ENCODE measurements around the gene AMELX. TPM values are rescaled to one million over a fixed set of nuclear protein-coding genes. Genes with fewer than 3 reads are reported as not detected.

AMELX gene
- total RNA-seq (2014; rRNA removed; shearing (Covaris generic)), result not detected in 2 replicates

- DNase-seq (ENCODE audit: low spot score), result no peak
Observed at GRCh38 chrX:11293113-11293512, at the start of gene AMELX. Gene AMELX (plus strand): TSS chrX:11293413. CDS start chrX:11294789, 1,376 bp downstream.

- DNase-seq (ENCODE audit: low spot score), result no peak
Observed at GRCh38 chrX:11244636-11245035, 48.6 kb upstream of the AMELX start.

GRCh38 chrX:11254417-11255109, 38.6 kb upstream of the AMELX start:
- DNase-seq (ENCODE audit: low spot score), result no peak

- no peak for DNase-seq (ENCODE audit: low spot score)
Observed at GRCh38 chrX:11257290-11257689, 35.9 kb upstream of the AMELX start.

GRCh38 chrX:11257711-11258110, 35.5 kb upstream of the AMELX start:
- DNase-seq (ENCODE audit: low spot score), result no peak

- no peak for DNase-seq (ENCODE audit: low spot score)
Observed at GRCh38 chrX:11259437-11259836, 33.8 kb upstream of the AMELX start.

- peak; percentile 3 for DNase-seq (ENCODE audit: low spot score)
Observed at GRCh38 chrX:11261260-11261659, 32.0 kb upstream of the AMELX start.

- DNase-seq (ENCODE audit: low spot score), result no peak
Observed at GRCh38 chrX:11264925-11265324, 28.3 kb upstream of the AMELX start.

GRCh38 chrX:11265352-11265751, 27.9 kb upstream of the AMELX start:
- DNase-seq (ENCODE audit: low spot score), result no peak

- DNase-seq (ENCODE audit: low spot score), result no peak
Observed at GRCh38 chrX:11266573-11267003, 26.6 kb upstream of the AMELX start.

GRCh38 chrX:11267425-11267824, 25.8 kb upstream of the AMELX start:
- DNase-seq (ENCODE audit: low spot score), result no peak

- no peak for DNase-seq (ENCODE audit: low spot score)
Observed at GRCh38 chrX:11269006-11269405, 24.2 kb upstream of the AMELX start.

GRCh38 chrX:11269996-11270395, 23.2 kb upstream of the AMELX start:
- no peak for DNase-seq (ENCODE audit: low spot score)

- DNase-seq (ENCODE audit: low spot score), result no peak
Observed at GRCh38 chrX:11272290-11272689, 20.9 kb upstream of the AMELX start.

- DNase-seq (ENCODE audit: low spot score), result no peak
Observed at GRCh38 chrX:11272863-11273262, 20.4 kb upstream of the AMELX start.

GRCh38 chrX:11273544-11273943, 19.7 kb upstream of the AMELX start:
- no peak for DNase-seq (ENCODE audit: low spot score)

- no peak for DNase-seq (ENCODE audit: low spot score)
Observed at GRCh38 chrX:11282043-11282442, 11.2 kb upstream of the AMELX start.

GRCh38 chrX:11285651-11286050, 7.6 kb upstream of the AMELX start:
- DNase-seq (ENCODE audit: low spot score), result no peak

- DNase-seq (ENCODE audit: low spot score), result no peak
Observed at GRCh38 chrX:11287505-11287904, 5.7 kb upstream of the AMELX start.

- no peak for DNase-seq (ENCODE audit: low spot score)
Observed at GRCh38 chrX:11290416-11291102, 2.7 kb upstream of the AMELX start.

- DNase-seq (ENCODE audit: low spot score), result no peak
Observed at GRCh38 chrX:11296051-11296450, 2.8 kb downstream of the AMELX start.

GRCh38 chrX:11298600-11298999, 5.4 kb downstream of the AMELX start:
- DNase-seq (ENCODE audit: low spot score), result no peak

- DNase-seq (ENCODE audit: low spot score), result no peak
Observed at GRCh38 chrX:11304829-11305228, 11.6 kb downstream of the AMELX start.

All from H4 (cell line).